GM18505 (cell line): ENCODE measurements around the gene GPR180.

ENCODE experiments used
- ATAC-seq: cut with Tn5 transposase; IDR thresholded peaks from one replicate; pipeline ENCODE4 v1.9.1; 2021; ENCODE audit not compliant: unreplicated experiment
- POLR2A ChIP-seq: IDR thresholded peaks from 4 replicates; pipeline ENCODE4 v1.6.1; 2011; ENCODE audit warnings: borderline replicate concordance; ENCODE audit not compliant: insufficient read depth, insufficient read length; ENCODE audit errors: extremely low read depth

Gene GPR180

DNA sequence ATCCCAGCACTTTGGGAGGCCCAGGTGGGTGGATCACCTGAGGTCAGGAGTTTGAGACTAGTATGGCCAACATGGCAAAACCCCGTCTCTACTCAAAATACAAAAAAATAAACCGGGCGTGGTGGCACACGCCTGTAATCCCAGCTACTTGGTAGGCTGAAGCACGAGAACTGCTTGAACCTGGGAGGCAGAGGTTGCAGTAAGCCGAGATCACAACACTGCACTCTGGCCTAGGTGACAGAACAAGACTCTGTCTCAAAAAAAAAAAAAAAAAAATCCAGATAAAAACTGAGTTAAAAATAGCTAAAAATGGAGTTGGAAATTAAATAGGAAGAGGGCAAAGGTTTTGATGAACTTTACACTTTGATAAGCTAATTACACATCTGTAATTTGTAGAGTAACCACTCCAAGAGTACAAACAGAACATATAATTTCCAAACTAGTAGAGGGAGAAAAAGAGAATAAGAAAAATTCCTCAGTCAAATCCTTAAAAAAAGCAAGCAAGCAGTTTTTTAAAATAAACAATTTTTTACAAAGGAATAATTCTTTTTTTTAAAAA lies 16.0 kb upstream of the GPR180 start:
- no peak for ATAC-seq
- TF ChIP-seq POLR2A, result no peak

DNA sequence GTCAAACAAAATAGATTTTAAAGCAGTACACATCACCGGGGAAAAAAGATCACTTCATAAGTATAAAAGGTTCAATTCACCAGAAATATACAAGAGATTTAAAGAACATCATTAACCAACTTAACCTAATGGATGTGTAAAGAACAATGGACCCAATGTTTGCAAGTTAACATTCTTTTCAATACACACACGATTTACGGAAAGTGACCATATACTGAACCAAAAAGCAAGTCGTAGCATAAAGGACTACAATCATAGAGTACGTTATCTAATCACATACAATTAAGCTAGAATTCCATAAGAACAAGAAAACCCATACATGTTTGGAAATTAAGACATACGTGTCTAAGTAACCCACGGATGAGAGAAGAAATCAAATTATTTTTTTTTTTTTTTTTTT lies 15.3 kb upstream of the GPR180 start:
- no peak for ATAC-seq
- no peak for TF ChIP-seq POLR2A

DNA sequence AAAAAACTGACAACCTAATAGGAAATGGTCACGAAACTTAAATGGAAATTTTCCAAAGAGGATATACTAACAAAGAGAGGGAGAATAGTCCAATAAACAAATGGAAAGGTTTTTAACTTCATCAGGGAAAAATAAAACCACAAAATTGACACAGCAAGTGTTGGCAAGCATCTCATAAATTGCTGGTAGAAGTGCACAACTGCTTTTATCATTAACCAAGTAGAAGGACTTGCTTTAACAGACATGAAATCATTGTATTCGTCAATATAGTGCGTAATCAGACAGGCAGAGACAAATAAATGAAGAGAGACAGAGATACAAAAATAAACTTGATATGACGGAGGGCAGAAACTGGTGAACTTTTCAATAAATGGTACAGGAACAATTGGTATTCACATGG lies 13.1 kb upstream of the GPR180 start:
- ATAC-seq, result no peak
- TF ChIP-seq POLR2A, result no peak

DNA sequence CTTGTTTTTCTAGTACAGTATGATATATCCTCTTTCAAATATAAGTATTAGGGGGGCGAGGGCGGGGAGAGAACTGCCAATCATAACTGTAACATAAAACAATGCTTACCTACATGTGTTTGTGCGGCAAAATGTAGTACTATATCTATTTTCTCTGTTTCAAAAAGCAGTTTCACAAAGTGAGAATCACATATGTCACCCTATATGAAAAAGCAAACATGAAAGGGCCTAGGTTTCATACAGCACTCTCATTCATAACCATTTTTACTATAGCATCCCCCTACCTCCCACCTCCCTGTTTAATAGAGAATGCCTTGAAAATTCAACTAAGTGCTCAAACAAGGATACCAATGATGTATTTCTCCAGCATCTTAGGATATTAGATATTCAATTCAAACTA lies 10.9 kb upstream of the GPR180 start:
- ATAC-seq, result no peak
- no peak for TF ChIP-seq POLR2A

DNA sequence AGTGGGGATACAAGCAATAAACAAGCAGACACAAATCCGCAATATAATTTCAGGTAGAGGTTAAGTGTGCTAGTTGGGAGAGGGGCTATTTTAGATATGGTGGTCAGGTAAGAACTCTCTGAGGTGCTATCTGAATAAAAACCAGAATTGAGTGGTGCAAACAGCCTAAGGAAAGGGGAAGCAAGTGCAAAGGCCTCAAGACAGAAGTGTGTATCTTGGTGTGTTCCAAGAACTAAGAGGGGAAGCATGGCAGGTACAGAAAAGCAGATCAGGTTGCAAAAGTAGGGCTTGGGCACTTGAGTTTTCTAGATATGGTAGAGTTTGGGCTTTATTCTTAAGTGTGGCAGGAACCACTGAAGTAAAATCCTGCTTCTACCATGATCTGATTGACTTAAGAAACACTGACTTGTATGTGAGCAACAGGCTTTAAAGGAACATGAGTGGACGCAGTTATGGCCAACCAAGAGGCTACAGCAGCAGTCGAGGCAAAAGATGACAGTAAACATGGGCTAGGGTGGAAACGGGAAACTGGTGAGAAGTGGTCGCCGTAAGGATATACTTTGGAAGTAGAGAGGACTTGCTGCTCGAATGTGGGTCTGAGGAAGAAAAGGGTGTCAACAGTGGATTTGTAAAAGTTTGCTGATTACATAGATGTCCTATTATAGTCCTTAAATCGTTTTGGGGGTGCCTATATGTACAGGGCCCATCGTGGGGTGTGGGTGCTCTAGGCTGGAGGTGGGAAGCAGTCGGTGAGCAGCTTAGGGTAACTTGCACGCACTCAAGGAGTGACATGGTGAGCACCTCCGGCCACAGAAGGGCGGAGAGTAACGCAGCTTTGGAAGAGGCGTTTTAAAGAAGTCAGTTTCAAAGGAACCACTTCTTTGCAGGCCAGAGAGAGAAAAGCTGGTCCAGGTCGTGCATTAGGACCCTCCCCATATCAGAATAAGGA lies 6.4 kb upstream of the GPR180 start:
- TF ChIP-seq POLR2A, result no peak
- ATAC-seq, result peak; percentile 47

DNA sequence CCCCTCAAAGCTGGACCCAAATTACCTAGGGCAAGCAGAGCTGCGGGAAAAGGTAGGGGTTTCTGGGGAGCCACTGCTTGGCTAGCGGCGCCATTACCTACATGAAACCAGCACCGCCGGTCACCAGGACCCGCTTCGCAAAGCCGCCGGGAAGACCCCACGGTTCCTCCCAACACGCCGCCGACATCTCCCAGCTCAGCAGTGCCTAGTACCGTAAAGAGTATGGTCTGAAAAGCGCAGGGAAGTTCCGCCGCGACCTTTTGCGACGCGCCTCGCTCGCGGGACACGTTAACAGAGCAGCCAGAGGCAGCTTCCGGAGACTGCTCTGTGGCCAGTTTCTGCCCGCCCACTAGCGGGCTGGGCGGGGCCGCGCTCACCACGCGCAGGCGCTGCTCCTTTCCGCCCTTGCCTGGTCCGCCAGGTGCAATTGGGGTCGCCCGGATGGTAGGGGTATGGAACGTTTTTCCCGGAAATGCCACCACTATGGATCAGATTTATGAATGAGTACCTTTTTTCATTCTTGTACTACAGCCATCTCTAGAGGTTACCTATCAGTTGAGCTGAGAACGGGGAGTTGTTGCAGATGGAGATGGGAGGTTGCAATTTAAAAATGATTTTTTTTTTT lies 5.6 kb upstream of the GPR180 start, which contains the start of gene TGDS:
TSS of gene TGDS (minus strand) at position 203 of the 625 bp plus-strand sequence. CDS start at position 187, 16 bp downstream.
- peak; percentile 98 for ATAC-seq
- peak; percentile 98 for TF ChIP-seq POLR2A

DNA sequence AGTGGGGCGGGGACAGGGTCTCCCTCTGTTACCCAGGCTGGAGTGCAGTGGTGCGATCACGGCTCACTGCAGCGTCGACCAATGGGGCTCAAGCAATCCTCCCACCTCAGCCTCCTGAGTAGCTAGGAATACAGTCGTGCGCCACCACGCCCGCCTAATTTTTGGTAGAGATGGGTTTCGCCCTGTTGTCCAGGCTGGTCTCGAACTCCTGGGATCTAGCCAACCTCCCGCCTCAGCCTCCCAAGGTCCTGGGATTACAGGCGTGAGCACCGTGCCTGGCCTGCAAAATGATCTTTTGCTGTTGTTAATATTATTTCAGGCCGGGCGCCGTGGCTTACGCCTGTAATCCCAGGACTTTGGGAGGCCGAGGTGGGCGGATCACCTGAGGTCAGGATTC lies 5.1 kb upstream of the GPR180 start:
- TF ChIP-seq POLR2A, result no peak
- ATAC-seq, result no peak

DNA sequence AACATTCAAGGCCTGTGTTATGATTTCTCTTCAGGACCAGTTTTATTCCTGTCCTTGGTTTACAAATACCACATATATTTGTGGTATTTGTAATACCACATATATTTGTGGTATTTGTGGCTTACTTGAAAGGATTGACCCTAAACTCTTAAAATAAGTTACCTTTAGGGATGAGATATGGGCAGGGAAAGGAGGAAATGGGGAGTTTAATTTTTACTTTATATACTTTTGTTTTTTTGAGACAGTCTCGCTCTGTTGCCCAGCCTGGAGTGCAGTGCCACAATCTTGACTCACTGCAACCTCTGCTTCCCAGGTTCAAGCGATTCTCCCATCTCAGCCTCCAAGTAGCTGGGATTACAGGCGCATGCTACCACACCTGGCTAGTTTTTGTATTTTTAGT lies 3.4 kb upstream of the GPR180 start:
- no peak for TF ChIP-seq POLR2A
- ATAC-seq, result no peak

DNA sequence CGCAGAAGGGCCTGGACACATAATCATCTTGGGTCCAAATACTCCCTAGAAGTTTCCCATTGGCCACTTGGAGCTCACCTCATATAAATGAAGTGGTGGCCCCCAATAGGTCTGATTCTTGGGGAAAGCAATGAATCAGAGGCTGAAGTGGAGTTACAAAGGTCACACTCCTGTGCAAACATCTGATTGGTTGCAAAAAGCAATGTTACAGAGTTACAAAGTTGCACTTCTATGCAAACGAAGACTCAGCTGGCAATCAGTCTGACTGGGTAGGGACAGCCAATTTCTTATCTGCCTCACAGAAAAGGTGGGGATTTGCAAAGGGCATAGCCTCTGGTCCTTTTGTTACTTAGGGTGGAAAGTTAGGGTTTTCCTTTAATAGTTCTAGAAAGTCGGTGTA lies 1.8 kb upstream of the GPR180 start:
- no peak for ATAC-seq
- TF ChIP-seq POLR2A, result no peak

DNA sequence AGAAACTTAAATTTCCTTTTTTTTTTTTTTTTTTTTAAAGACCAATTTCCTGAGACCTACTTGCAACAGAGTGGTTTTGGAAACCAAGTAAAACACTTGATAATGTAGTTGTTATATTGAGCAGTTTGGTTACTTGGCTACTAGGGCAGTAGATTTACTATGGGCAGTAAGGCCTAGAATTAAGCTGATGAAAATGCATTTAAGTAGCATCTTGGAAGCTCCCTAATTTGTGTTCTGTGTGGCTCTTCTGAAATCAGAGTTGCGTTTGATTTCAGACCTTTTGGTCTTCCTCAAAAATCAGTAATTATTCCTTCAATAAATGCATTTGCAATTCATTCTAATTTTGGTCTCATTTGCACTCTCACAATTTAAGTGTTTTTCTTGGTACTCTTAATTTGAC lies 810 bp downstream of the GPR180 start:
- TF ChIP-seq POLR2A, result no peak
- ATAC-seq, result no peak

DNA sequence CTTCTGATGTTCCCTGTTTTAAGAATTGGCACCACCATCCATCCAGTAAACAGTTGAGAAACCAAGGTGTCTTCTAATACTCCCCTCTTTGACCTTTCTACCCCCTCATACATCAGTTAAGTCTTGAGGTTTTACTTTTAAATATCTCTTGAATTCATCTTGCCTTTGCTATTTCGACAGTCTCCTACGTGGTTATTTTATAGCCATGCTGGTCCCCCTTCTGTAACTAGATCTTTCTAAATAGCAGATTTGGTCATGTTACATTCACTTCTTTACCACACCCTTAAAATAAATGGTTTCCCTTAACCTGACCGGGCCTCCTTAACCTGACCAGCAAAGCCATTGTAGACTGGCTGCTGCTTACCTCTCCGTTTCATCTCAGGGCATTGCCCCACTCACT lies 5.4 kb downstream of the GPR180 start:
- ATAC-seq, result no peak
- no peak for TF ChIP-seq POLR2A

DNA sequence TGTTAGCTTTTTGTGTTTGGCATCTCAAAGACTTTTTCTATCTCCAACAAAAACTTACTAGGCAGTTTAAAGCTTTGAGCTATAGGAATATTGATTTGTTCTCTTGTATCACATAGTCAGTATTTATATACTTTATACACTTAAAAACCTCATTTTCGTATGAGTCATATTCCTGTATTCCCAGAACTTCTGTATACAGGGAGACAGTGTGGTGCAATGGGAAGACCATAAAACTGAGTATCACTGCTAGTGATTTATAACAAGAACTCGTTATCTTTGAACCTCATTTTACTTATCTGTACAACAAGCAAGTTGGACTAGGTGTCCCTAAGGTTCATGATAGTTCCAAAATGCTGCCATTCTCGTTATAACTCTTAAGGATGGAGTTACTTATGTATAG lies 6.3 kb downstream of the GPR180 start:
- no peak for ATAC-seq
- TF ChIP-seq POLR2A, result no peak

DNA sequence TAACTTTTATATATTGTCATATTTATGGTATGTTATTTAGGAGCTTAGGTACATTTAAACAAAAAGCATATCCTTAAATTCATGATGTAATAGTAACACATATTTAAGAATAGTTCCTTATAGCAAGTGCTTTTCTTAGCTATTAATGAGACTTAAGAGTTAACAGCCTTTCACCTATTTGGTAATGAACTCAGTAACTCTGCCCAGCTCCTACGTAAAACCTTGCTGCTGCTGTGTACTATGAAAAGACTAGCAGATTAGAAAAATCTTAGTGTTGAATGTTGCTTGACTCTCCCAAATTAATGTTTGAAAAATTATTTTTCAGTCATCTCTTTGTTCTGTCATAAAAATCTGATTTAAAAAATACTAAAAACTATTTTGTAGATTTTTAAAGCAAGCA lies 6.9 kb downstream of the GPR180 start:
- no peak for TF ChIP-seq POLR2A
- ATAC-seq, result no peak

DNA sequence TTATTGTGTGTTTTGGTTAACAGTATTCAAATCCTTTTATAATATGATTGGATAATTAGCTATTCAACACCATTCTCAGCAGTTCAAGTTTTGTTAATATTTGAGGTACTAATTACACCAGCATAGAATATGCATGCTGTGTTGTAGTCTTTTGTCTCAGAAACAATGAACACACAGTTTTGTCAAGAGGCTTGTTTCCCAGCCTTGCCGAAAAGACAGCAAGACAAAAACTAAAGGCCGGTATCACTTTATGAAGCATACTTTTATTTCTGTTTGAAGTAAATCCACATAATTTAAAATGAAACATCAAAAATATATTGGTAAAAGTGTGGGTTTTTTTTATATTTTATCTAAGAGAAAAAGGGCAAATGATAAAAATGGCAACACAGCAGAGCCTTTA lies 7.5 kb downstream of the GPR180 start:
- no peak for ATAC-seq
- TF ChIP-seq POLR2A, result no peak
